ENCODE data around the gene MLLT3.

Gene MLLT3

DNA sequence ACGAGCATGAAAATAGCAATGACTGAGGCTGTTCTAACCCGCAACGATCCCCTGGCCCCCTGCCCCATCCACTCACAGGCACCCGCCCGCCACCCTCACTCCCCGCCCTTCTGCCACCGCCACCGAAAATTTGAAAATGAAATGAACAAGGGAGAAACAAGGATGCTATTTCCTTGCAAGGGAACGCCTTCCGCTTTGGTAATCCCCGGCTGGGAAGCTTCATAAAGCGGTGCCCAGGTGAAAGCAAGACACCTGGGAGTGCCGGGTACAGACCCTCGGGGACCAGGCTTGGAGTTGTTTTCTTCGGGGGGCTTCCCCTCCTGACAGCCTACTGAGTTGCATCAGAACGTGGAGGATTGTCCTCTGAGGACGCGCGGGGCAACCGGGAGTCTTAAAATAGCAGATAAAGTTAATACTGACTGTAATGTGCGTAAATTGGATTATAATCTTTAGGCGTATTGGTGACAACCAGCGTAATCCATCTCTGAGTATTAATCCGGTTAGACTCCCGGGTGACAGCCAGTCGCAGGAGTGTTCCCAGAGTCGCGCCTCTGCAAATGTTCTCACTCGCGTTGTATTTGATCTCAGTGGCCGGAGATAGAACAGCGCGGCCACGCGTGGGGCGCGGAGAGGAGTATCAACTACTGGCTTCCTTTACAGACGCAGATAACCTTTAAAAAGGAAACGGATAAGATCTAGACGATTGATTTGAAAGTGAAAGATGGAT lies 885 bp upstream of the MLLT3 start:
- no peak for TF ChIP-seq TAF1 (IDR thresholded peaks at IDR 0.05; ENCODE audit: borderline replicate concordance, insufficient read depth, low read length)
- TF ChIP-seq, protein P1, sequence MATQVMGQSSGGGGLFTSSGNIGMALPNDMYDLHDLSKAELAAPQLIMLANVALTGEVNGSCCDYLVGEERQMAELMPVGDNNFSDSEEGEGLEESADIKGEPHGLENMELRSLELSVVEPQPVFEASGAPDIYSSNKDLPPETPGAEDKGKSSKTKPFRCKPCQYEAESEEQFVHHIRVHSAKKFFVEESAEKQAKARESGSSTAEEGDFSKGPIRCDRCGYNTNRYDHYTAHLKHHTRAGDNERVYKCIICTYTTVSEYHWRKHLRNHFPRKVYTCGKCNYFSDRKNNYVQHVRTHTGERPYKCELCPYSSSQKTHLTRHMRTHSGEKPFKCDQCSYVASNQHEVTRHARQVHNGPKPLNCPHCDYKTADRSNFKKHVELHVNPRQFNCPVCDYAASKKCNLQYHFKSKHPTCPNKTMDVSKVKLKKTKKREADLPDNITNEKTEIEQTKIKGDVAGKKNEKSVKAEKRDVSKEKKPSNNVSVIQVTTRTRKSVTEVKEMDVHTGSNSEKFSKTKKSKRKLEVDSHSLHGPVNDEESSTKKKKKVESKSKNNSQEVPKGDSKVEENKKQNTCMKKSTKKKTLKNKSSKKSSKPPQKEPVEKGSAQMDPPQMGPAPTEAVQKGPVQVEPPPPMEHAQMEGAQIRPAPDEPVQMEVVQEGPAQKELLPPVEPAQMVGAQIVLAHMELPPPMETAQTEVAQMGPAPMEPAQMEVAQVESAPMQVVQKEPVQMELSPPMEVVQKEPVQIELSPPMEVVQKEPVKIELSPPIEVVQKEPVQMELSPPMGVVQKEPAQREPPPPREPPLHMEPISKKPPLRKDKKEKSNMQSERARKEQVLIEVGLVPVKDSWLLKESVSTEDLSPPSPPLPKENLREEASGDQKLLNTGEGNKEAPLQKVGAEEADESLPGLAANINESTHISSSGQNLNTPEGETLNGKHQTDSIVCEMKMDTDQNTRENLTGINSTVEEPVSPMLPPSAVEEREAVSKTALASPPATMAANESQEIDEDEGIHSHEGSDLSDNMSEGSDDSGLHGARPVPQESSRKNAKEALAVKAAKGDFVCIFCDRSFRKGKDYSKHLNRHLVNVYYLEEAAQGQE (IDR thresholded peaks at IDR 0.05; ENCODE audit: insufficient read depth in 1 of 2, low read depth in 2 of 2, low read length in 2 of 2): 0 out of 4 replicates have a peak, but pooled peaks of 1 of the 2 experiments have one; percentile 11
- no peak for TF ChIP-seq POLR2AphosphoS5 (IDR thresholded peaks at IDR 0.05; ENCODE audit: low read depth, low read length)
- no peak for TF ChIP-seq FOXP2 (optimal IDR thresholded peaks at IDR 0.05; ENCODE audit: borderline replicate concordance, extremely low read depth, extremely low read length, insufficient read depth)
- TF ChIP-seq SIN3A (IDR thresholded peaks at IDR 0.05; ENCODE audit: borderline replicate concordance, insufficient read depth, low read length): no peak

DNA sequence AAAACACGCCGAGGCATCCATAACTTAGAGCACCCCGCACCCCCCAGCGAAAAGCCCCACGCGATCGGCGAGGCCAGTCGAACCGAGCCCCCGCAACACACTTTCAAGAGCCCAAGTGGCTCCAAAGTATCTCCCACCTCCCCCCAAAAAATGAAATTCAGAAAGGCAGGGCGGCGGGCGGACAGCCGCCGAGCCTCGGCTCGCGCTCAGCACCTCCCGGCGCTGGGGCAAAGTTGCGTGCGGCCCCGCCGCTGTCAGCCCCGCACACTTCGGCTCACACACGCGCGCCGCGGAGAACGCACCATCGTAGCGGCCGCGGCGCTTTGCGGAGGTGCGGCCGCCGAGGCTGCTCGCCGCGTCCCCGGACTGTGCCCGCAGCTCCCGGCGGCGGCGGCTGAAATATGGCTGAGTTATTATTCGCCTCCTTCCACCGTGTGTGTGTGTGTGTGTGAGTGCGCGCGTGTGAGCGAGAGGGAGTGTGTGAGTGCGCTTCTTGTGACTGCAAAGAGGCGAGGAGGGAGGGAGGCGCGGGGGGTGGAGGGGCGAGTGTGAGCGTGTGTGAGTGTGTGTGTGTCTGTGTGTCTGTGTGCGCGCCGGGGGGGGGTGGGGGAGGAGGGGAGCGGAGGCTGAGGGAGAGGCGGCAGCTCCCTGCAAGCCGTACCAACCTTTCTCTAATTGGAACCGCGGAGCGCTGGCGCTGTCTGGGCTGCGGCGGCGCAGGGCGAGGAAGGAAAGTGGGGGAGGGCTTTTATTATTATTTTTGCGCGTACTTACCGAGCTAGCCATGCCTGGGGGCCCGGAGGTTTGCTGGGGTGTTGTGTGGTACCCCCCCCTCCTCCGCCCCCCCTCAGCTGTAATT lies 599 bp downstream of the MLLT3 start:
- TF ChIP-seq TAF1 (IDR thresholded peaks at IDR 0.05; ENCODE audit: borderline replicate concordance, insufficient read depth, low read length): no peak
- TF ChIP-seq, protein P1 (IDR thresholded peaks at IDR 0.05; ENCODE audit: insufficient read depth in 1 of 2, low read depth in 2 of 2, low read length in 2 of 2): no peak; a peak in 1 of 4 replicates
- no peak for TF ChIP-seq POLR2AphosphoS5 (IDR thresholded peaks at IDR 0.05; ENCODE audit: low read depth, low read length)
- TF ChIP-seq SIN3A (IDR thresholded peaks at IDR 0.05; ENCODE audit: borderline replicate concordance, insufficient read depth, low read length): peak; percentile 46; the same call in 1 of the 2 replicates
- no peak for TF ChIP-seq FOXP2 (optimal IDR thresholded peaks at IDR 0.05; ENCODE audit: borderline replicate concordance, extremely low read depth, extremely low read length, insufficient read depth)

- no peak for TF ChIP-seq TAF1 (IDR thresholded peaks at IDR 0.05; ENCODE audit: borderline replicate concordance, insufficient read depth, low read length)
Measured at GRCh38 chr9:20620650-20621470, 1.4 kb downstream of the MLLT3 start.

- TF ChIP-seq, protein P1 (IDR thresholded peaks at IDR 0.05; ENCODE audit: insufficient read depth in 1 of 2, low read depth in 2 of 2, low read length in 2 of 2): no peak
- TF ChIP-seq SIN3A (IDR thresholded peaks at IDR 0.05; ENCODE audit: borderline replicate concordance, insufficient read depth, low read length): no peak
- TF ChIP-seq FOXP2 (optimal IDR thresholded peaks at IDR 0.05; ENCODE audit: borderline replicate concordance, extremely low read depth, extremely low read length, insufficient read depth): no peak
- no peak for TF ChIP-seq POLR2AphosphoS5 (IDR thresholded peaks at IDR 0.05; ENCODE audit: low read depth, low read length)
- TF ChIP-seq TAF1 (IDR thresholded peaks at IDR 0.05; ENCODE audit: borderline replicate concordance, insufficient read depth, low read length): no peak
Measured at GRCh38 chr9:20619487-20620200, 2.7 kb downstream of the MLLT3 start.

Measured in PFSK-1 (cell line).